Endodermal cell (in vitro differentiated cells): ENCODE measurements around the gene RALA. TPM values are rescaled to one million over a fixed set of nuclear protein-coding genes. Genes with fewer than 3 reads are reported as not detected.

Experiments used
- DNase-seq: peaks from one replicate; pipeline ENCODE4 v3.0.0-alpha.2; 2017
- H3K27ac ChIP-seq: 2 replicates; pipeline ENCODE4 v1.5.1; 2013; ENCODE audit warnings: mild to moderate bottlenecking, low read depth, low read length, moderate library complexity
- H3K27me3 ChIP-seq: 2 replicates; pipeline ENCODE4 v1.6.1; 2013; ENCODE audit warnings: mild to moderate bottlenecking, low read length, moderate library complexity; ENCODE audit not compliant: insufficient read depth, control insufficient read depth, poor library complexity, severe bottlenecking
- H3K36me3 ChIP-seq: 2 replicates; pipeline ENCODE4 v1.7.0; 2013; ENCODE audit warnings: mild to moderate bottlenecking, low read length, moderate library complexity; ENCODE audit not compliant: control insufficient read depth, insufficient read depth
- H3K4me1 ChIP-seq: one replicate; pipeline ENCODE4 v1.7.0; 2013; ENCODE audit warnings: low read length; ENCODE audit not compliant: control insufficient read depth, insufficient read depth
- H3K4me3 ChIP-seq: 2 replicates; pipeline ENCODE4 v1.5.1; 2013; ENCODE audit warnings: mild to moderate bottlenecking, low read length, moderate library complexity
- H3K9ac ChIP-seq: 2 replicates; pipeline ENCODE4 v1.6.1; 2013; ENCODE audit warnings: mild to moderate bottlenecking, low read length, moderate library complexity; ENCODE audit not compliant: poor library complexity, severe bottlenecking; ENCODE audit errors: extremely low read depth
- H3K9me3 ChIP-seq: 2 replicates; pipeline ENCODE4 v1.6.1; 2013; ENCODE audit warnings: mild to moderate bottlenecking, low read length, moderate library complexity; ENCODE audit not compliant: control insufficient read depth
- H3K27ac Mint-ChIP-seq: 2 replicates; pipeline ENCODE4 v1.8.0; 2020; ENCODE audit warnings: mixed read lengths
- H3K27me3 Mint-ChIP-seq: 2 replicates; pipeline ENCODE4 v1.8.0; 2021; ENCODE audit warnings: mild to moderate bottlenecking, mixed read lengths; ENCODE audit not compliant: insufficient read depth
- H3K36me3 Mint-ChIP-seq: 2 replicates; pipeline ENCODE4 v1.8.0; 2020; ENCODE audit warnings: low read depth, mixed read lengths
- H3K4me1 Mint-ChIP-seq: 2 replicates; pipeline ENCODE4 v1.8.0; 2020; ENCODE audit warnings: mixed read lengths
- H3K4me3 Mint-ChIP-seq: 2 replicates; pipeline ENCODE4 v1.8.0; 2020; ENCODE audit warnings: mild to moderate bottlenecking, moderate library complexity, mixed read lengths
- H3K9me3 Mint-ChIP-seq: 2 replicates; pipeline ENCODE4 v1.8.0; 2020; ENCODE audit warnings: mild to moderate bottlenecking, mixed read lengths
- CTCF ChIP-seq: fragments of 200-600 bp; sonication (generic); conservative IDR thresholded peaks from 2 replicates; pipeline ENCODE4 v1.5.0; 2021; ENCODE audit warnings: antibody characterized with exemption, mild to moderate bottlenecking
- WGBS, 2 experiments: methylation state at CpG; one replicate each; pipeline versions ENCODE4 v1.1.5 to v1.1.7; 2013; ENCODE audit warnings: missing lambda C conversion rate in 2 of 2, mixed read lengths in 1 of 2; ENCODE audit not compliant: insufficient coverage in 1 of 2, insufficient read length in 1 of 2; 5-methylcytosine and 5-hydroxymethylcytosine counted together
- total RNA-seq, 2 donors: library from RNA; stranded (reverse); fragmentation: NEBNext Ultra II Directional in 1 of 2; extraction: Animal tissue kit (Norgen Biotek cat#: 25700) in 1 of 2; gene quantifications; 2 replicates in 1 of 2; 3 replicates in 1 of 2; pipeline ENCODE4 v1.2.1, GENCODE V29; 2021

Gene RALA
- total RNA-seq, 2 donors from 2014 or later, result 43.9 to 46.4 TPM

- Mint-ChIP-seq H3K36me3 (no peaks in the 10 kb centered on the region), H3K27me3 (no peaks in the 10 kb centered on the region), H3K4me1 (peaks cover 35% of the 10 kb centered on the region), H3K4me3 (peak overlapping the region; percentile 80), H3K27ac (peak overlapping the region; percentile 97), H3K9me3 (no peaks in the 10 kb centered on the region)
- peak overlapping the region; percentile 95 for H3K27ac ChIP-seq
- H3K9ac ChIP-seq, result peak overlapping the region; percentile 87
- peaks cover 6% of the 10 kb centered on the region for H3K4me1 ChIP-seq
- no peaks in the 10 kb centered on the region for H3K27me3 ChIP-seq
- H3K4me3 ChIP-seq, result peak overlapping the region; percentile 92
- WGBS, 2 experiments, result 34 to 49% methylated on average over 8 to 11 of the region's 11 CpGs
- H3K9me3 ChIP-seq, result no peaks in the 10 kb centered on the region
- no peak for TF ChIP-seq CTCF
- H3K36me3 ChIP-seq, result no peaks in the 10 kb centered on the region
- no peak for DNase-seq
These were observed 763 bp upstream of the RALA start for GRCh38 chr7:39622609-39623008.

GRCh38 chr7:39623732-39624441 lies 515 bp downstream of the RALA start:
- H3K9me3 Mint-ChIP-seq, result no peaks in the 10 kb centered on the region
- Histone ChIP-seq H3K4me3 (peak overlapping the region; percentile 92), H3K9me3 (no peaks in the 10 kb centered on the region), H3K9ac (peak overlapping the region; percentile 87), H3K4me1 (peaks cover 6% of the 10 kb centered on the region), H3K36me3 (no peaks in the 10 kb centered on the region), H3K27me3 (no peaks in the 10 kb centered on the region), H3K27ac (peak overlapping the region; percentile 95)
- peaks cover 42% of the 10 kb centered on the region for H3K4me1 Mint-ChIP-seq
- no peaks in the 10 kb centered on the region for H3K36me3 Mint-ChIP-seq
- peak overlapping the region; percentile 80 for H3K4me3 Mint-ChIP-seq
- H3K27me3 Mint-ChIP-seq, result no peaks in the 10 kb centered on the region
- WGBS, 2 experiments, result 0% methylated on average over 68 of the region's 68 CpGs; no CpG with 5 or more reads in 1 of the 2 experiments
- no peak for TF ChIP-seq CTCF
- DNase-seq, result no peak
- peak overlapping the region; percentile 97 for H3K27ac Mint-ChIP-seq

- Mint-ChIP-seq H3K9me3 (no peaks in the 10 kb centered on the region), H3K4me3 (peak overlapping the region; percentile 80), H3K27me3 (no peaks in the 10 kb centered on the region), H3K27ac (peak overlapping the region; percentile 87), H3K4me1 (peaks cover 42% of the 10 kb centered on the region), H3K36me3 (peaks cover 2% of the 10 kb centered on the region)
- Histone ChIP-seq H3K4me1 (peaks cover 6% of the 10 kb centered on the region), H3K36me3 (no peaks in the 10 kb centered on the region), H3K9me3 (no peaks in the 10 kb centered on the region), H3K9ac (peak overlapping the region; percentile 87), H3K27ac (no peak overlapping the region), H3K27me3 (no peaks in the 10 kb centered on the region), H3K4me3 (peak overlapping the region; percentile 92)
- no peak for TF ChIP-seq CTCF
- no peak for DNase-seq
- 10 to 20% methylated on average over 1 to 6 of the region's 7 CpGs for WGBS, 2 experiments
These were observed 1.1 kb downstream of the RALA start for GRCh38 chr7:39624442-39624807.
